TTC549 (cell line): ENCODE data around the gene SETD1A.

Source experiments
- FAIRE-seq: peaks from 2 replicates; lab custom pipeline; 2012; peaks lifted over from hg19 to GRCh38; lab: Jason Lieb, UNC

SETD1A gene

DNA sequence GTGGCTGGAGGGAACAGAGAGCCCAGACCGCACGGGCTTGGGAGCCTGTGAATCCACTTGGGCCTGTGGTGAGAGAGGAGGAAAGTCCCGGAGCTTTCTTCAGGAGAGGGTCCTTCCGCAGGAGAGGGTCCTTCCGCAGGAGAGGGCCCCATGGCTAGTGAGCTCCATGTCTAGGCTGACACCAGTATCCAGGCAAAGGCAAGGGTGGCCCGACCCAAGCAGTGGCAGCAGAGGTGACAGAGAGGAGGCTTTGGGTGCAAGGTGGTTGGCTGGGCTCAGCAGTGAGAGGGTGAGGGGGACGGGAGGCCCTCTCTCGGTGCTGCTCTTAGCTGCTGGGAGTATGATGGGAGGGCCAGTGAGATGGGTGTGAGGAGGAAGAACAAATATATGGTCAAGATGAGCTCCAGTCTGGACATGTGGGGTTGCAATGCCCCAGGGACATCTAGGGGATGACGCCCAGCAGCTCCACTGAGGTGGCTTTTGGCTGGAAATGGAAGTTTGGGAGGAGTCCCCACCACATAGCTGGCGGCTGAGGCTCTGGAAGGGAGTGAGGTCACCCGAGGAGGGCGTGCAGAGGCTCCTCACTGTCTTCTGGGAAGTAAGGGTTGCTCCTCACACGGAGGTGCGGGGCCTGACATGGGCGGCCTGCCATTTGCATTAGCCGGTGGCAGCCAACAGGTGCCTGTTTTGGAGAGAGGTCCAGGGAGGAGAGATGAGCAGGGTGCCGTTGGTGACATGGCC lies 25.2 kb downstream of the SETD1A start:
- no peak for FAIRE-seq

DNA sequence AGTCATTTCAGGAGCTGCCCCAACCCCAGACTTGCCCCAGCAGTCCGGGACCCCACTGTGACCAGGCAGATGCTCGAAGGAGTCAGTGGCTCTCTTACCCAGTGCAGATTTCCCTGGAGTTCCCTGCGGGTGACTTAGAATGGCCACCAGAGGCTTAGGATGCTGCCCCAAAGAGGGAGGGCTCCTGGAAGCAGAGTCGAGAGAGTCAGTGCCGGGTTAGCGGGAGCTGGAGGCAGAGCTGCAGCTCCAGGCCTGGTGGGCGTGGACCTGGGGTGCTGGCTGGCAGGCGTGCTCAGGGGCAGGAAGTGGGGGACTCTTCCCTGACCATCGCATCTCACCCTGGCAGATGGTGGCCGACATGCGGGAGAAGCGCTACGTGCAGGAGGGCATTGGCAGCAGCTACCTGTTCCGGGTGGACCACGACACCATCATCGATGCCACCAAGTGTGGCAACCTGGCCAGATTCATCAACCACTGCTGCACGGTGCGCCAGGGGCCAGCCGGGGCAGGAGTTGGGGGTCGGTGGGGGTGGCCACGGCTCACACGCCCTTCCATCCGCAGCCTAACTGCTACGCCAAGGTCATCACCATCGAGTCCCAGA lies 25.8 kb downstream of the SETD1A start:
- no peak for FAIRE-seq

GRCh38 chr16:30983898-30984610 lies 26.5 kb downstream of the SETD1A start:
- FAIRE-seq: no peak

DNA sequence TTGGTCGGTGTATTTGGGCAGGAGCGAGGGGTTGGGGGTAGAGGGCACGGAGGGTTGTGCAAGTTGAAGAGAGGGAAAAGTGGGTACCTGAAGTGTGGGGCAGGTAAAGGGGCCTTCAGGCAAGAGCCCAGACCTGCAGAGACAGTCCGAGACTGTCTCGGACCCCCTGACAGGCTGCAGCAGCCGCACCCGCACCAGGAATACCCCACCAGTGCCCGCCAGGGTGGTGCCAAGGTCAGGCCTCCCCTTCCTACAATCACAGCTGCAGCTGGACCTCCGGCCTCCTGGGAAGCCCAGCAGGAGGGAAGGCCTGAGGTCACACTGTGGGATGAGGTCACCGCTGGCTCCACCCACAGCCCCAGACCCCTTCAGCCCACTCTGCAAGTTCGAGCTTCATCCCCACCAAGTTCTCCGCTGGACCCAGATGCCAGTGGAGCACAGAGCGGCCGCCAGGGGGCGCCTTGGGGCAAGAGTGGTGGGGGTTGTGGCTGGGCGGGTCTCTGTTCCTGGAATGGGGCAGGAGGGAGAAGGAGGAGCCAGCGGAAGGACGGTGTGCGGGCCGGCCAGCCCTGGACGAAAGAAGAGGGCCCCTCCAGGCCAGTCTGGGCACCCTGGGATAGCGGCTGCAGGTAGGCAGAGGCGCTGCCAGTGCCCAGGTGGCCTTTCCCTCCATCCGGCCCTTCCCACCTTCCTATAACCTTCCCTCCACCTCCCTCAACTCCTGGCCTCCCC lies 27.3 kb downstream of the SETD1A start, which contains the start of gene HSD3B7:
HSD3B7 (plus strand) TSS at position 539 of the 732 bp plus-strand sequence. CDS start 452 bp downstream, outside the sequence.
- FAIRE-seq: no peak

DNA sequence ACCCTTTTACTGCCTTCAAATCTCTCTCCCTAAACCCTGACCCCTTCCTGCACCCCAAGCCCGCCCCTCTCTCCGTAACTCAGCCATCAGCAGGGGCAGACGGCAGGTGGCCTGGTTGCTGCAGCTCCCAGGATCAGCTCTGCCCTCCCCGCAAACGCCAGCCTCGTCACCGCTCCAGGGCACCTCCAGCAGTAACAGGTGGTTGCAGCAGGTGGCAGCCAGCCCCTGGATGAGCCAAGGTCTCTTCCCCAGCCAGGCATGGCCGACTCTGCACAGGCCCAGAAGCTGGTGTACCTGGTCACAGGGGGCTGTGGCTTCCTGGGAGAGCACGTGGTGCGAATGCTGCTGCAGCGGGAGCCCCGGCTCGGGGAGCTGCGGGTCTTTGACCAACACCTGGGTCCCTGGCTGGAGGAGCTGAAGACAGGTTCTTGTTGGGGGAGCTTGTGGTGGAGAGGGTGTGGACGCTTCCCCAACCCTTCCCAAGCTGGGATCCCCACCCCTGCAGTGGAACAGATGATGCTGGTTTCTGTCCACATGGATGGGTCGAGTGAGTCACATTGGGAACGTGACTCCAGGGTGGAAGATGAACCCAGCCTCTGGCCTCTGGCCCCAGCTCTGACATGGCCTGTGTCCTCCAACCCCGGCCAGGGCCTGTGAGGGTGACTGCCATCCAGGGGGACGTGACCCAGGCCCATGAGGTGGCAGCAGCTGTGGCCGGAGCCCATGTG lies 28.0 kb downstream of the SETD1A start:
- no peak for FAIRE-seq

DNA sequence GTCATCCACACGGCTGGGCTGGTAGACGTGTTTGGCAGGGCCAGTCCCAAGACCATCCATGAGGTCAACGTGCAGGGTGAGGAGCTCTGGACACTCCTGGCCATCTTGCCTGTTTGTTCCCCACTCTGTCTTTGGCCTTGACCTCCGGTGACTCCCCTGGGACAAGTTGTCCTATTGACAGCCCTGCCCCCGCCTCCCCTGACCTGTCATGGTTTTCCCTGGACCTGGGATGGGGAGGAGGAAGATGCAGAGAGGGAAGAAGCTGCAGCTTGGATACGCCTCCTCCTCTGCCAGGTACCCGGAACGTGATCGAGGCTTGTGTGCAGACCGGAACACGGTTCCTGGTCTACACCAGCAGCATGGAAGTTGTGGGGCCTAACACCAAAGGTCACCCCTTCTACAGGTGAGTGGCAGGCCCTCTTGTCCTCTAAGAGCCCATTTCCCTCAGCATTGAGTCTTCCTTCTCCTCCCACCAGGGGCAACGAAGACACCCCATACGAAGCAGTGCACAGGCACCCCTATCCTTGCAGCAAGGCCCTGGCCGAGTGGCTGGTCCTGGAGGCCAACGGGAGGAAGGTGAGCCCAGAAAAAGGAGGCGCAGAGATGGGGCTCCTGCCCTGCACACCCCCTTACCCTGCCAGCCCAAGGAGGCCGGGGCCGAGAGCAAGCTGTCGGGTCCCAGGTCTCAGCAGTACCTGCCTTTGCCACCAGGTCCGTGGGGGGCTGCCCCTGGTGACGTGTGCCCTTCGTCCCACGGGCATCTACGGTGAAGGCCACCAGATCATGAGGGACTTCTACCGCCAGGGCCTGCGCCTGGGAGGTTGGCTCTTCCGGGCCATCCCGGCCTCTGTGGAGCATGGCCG lies 28.8 kb downstream of the SETD1A start:
- FAIRE-seq: no peak

DNA sequence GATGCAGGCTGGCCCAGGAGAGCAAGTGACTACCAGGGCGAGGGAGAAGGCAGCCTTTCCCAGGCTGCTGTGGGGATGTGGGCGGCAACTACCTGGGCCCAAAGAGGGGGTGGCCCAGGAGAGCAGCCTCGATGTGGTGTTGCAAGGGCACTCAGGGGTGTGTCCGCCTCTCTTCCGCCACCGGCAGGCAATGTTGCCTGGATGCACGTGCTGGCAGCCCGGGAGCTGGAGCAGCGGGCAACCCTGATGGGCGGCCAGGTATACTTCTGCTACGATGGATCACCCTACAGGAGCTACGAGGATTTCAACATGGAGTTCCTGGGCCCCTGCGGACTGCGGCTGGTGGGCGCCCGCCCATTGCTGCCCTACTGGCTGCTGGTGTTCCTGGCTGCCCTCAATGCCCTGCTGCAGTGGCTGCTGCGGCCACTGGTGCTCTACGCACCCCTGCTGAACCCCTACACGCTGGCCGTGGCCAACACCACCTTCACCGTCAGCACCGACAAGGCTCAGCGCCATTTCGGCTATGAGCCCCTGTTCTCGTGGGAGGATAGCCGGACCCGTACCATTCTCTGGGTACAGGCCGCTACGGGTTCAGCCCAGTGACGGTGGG lies 30.1 kb downstream of the SETD1A start:
- no peak for FAIRE-seq

DNA sequence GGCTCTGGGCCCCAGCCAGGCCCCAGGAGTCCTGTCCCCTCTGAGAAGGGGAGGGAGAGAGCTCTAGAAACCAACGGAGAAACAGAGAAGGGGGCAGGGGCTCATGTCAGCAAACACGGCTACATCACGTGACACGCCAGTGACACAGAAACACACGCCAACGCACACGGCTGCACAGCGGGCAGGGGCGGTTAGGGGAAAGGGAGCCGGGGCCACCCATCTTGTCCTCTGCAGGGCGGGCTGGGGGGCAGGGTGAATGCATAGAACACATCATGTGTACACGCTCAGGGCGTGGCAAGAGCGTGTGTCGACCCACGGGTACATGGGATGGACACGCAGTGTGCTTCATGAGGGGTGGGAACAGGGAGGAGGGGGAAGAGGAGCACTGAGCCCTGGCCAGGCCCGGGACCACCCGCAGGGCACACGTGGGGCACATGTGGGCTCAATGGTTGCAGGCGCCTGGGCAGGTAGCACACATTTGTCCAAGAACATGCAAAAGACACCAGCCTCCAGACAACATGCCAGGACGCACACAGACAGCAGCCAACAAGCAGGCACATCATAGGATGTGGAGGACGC lies 32.0 kb downstream of the SETD1A start:
- no peak for FAIRE-seq

DNA sequence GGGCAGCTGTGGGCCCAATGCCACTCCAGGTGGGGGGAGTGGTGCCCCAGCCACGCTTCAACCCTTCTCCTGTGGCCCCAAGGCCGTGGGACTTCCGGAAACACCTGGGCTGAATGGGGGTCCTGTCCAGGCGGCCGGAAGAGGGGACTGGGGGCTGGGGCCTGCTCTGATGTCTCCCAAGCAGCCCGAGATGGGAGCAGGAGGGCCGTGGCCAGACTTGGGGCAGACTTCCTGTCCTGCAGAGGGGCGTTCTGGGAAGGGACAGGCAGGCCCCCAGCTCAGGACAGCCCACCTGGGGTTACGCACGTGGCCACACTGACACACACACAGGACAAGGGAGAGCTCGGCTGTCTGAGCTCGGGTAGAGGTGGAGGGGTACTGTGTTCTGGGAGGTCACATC lies 32.6 kb downstream of the SETD1A start:
- FAIRE-seq: no peak

GRCh38 chr16:30991052-30991451 lies 33.5 kb downstream of the SETD1A start:
- FAIRE-seq: no peak

DNA sequence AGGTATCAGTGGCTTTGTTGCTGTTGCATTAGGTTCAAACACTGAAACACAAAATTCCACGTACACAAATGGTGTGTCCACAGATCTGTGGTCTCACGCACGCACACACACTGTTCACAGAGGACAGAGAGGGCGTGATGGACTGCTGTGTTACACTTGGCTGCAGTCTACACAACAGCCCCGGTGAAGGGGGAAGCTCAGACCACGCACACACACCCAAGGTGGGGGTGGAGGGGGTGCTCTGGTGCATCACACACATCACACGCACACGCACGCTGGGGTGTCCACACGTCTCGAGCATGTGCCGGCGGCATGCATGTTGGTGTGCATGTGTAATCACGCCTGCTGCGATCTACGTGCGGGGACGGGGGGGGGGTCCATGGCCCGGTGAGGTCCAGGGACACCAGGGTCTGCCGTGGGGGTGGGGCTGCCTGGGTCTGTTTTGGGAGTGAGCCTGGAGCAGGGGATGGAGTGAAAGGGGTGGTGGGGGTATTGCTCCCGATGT lies 34.8 kb downstream of the SETD1A start:
- no peak for FAIRE-seq

GRCh38 chr16:30992931-30993816 lies 35.6 kb downstream of the SETD1A start:
- FAIRE-seq: no peak

DNA sequence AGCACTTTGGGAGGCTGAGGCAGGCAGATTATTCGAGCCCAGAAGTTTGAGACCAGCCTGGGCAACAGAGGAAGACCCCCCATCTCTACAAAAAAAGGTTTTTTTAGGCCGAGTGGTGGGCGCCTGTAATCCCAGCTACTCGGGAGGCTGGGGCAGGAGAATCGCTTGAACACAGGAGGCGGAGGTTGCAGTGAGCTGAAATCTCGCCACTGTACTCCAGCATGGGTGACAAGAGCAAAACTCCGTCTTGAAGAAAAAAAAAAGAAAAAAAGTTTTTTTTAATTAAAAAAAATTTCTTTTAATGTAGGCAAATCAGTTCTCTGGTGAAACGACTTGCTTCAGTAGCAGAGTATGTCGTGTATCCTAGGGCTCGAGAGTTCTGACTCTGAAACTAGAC lies 38.4 kb downstream of the SETD1A start:
- FAIRE-seq: no peak

- no peak for FAIRE-seq
These were observed 38.9 kb downstream of the SETD1A start for GRCh38 chr16:30996324-30996984.

GRCh38 chr16:30996985-30997724 lies 39.6 kb downstream of the SETD1A start:
- FAIRE-seq: no peak

- FAIRE-seq: no peak
These were observed 40.5 kb downstream of the SETD1A start for GRCh38 chr16:30997725-30998711.
